Chondrocyte (in vitro differentiated cells): ENCODE results near the gene DKC1. TPM values are rescaled to one million over a fixed set of nuclear protein-coding genes. Genes with fewer than 3 reads are reported as not detected.

Source experiments
- total RNA-seq: library from RNA; stranded (reverse); gene quantifications from 3 replicates; pipeline ENCODE4 v1.2.1, GENCODE V29; 2021

The DKC1 gene
- total RNA-seq, 1 donor from 2014 or later = 31.1 TPM

Other genes starting within 250 kb of the DKC1 start
- 35.7 to 38.5 TPM (median 36.5 TPM) in 3 replicates for gene FAM3A, start 246.6 kb upstream of the DKC1 start, total RNA-seq
- 63.9 to 165 TPM (median 67.6 TPM) in 3 replicates for gene G6PD, start 216.0 kb upstream of the DKC1 start, total RNA-seq
- 21.6 to 28.3 TPM (median 22.4 TPM) in 3 replicates for gene IKBKG, start 215.2 kb upstream of the DKC1 start, total RNA-seq
- gene CTAG1A, start 177.7 kb upstream of the DKC1 start, total RNA-seq = not detected in 3 replicates
- gene CTAG1B, start 143.6 kb upstream of the DKC1 start, total RNA-seq = not detected in 3 replicates
- not detected in 3 replicates for gene CTAG2, start 109.3 kb upstream of the DKC1 start, total RNA-seq
- gene GAB3, start 11.8 kb upstream of the DKC1 start, total RNA-seq = 2.0 to 2.4 TPM (median 2.2 TPM) in 3 replicates
- 9.0 to 14.2 TPM (median 13.3 TPM) in 3 replicates for gene MPP1, start 42.6 kb downstream of the DKC1 start, total RNA-seq
- not detected in 3 replicates for gene SMIM9, start 71.8 kb downstream of the DKC1 start, total RNA-seq
- gene F8A1, start 123.5 kb downstream of the DKC1 start, total RNA-seq = 22.8 to 34.0 TPM (median 29.6 TPM) in 3 replicates